Measurements from ENCODE around the gene ZNF511. TPM values are rescaled to one million over a fixed set of nuclear protein-coding genes. Genes with fewer than 3 reads are reported as not detected.

Gene ZNF511
- total RNA-seq, 3 donors from 2014 or later, result 27.4 to 33.2 (median 32.1) TPM

DNA sequence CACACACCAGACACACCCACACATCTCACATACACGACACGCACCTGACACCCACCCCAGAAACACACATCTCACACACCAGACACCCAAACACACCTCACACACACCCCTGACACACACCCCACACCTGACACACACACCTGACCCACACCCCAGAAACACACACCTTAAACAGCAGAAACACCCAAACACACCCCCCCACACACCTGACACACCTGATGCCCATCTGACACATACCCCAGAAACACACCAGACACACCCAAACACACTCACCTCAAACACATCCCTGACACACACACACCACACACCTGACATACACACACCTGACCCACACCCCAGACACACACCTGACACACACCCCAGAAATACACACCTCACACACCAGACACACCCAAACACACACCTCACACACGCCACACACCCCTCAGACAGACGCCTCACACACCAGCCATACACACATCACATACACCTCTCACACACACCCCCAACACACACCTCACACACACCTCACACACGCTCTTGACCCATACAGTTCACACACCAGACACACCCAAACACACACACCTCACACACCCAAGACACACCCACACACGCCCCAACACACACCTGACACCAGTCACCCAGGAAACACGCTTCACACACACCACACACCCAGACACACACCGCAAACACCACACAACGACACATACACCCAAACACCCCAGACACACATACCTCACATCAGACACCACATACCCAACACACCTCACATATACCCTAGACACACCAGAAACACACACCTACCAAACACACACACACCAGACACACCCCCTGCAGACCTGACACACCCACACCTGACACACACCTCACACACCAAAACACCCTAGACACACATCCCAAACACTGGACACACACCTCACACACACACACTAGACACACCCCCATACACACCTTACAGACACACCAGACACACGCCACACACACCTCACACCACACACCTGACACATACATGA is 29.7 kb downstream of the ZNF511 start:
- no peak overlapping the region for H3K4me3 ChIP-seq
- DNase-seq (ENCODE audit: low spot score in 2 of 2), result no peak
- intact Hi-C loops (cut with DNase I; ENCODE audit: low total_unique reads), result no loop called here
- no peaks in the 10 kb centered on the region for H3K9me3 ChIP-seq
- peaks cover 7 to 8% of the 10 kb centered on the region in 2 donors for H3K4me1 ChIP-seq
- no peak for TF ChIP-seq POLR2A (IDR thresholded peaks at IDR 0.05)
- TF ChIP-seq POLR2AphosphoS5 (IDR thresholded peaks at IDR 0.05), result no peak
- TF ChIP-seq CTCF (IDR thresholded peaks at IDR 0.05), result no peak
- H3K36me3 ChIP-seq, result no peaks in the 10 kb centered on the region
- H3K27me3 ChIP-seq, result peaks cover 18 to 88% of the 10 kb centered on the region in 2 donors
- H3K27ac ChIP-seq, result no peak overlapping the region

DNA sequence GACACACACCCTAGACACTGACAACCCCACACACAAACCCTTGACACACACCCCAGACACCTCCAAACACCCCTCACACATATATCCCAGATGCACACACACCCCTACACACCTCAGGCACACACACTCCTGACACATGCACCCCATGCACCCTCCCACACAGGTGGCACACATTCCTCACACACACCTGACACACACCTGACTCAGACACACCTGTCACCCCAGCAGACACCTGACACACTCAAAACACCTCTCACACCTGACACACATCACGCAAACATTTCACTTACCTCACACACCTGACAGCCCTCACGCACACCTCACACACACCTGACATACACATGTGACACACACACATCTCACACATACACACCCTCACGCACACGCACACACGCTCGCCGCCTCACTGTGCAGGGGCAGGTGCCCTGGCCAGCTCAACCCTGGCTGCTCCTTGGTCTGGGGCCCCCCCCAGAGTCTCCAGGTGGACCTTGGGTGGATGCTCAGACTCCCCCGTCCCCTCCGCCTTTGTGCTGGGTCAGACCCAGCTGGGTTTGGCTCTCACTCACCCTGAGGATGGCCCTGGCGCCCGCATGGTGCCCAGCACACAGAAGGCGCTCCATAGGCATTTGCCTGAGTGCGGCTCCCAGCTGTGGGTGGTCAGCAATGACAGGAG is 31.1 kb downstream of the ZNF511 start:
- Histone ChIP-seq H3K9me3 (no peaks in the 10 kb centered on the region), H3K4me3 (no peak overlapping the region), H3K27me3 (peaks cover 16 to 94% of the 10 kb centered on the region in 2 donors), H3K36me3 (no peaks in the 10 kb centered on the region), H3K4me1 (peaks cover 7 to 8% of the 10 kb centered on the region in 2 donors), H3K27ac (no peak overlapping the region)
- no peak for DNase-seq (ENCODE audit: low spot score in 2 of 2)
- intact Hi-C loops (cut with DNase I; ENCODE audit: low total_unique reads), result no loop called here
- TF ChIP-seq CTCF (IDR thresholded peaks at IDR 0.05), result no peak
- TF ChIP-seq POLR2A (IDR thresholded peaks at IDR 0.05), result no peak
- no peak for TF ChIP-seq POLR2AphosphoS5 (IDR thresholded peaks at IDR 0.05)

GRCh38 chr10:133341983-133342382 is 33.3 kb downstream of the ZNF511 start:
- H3K27ac ChIP-seq, result no peak overlapping the region
- no peaks in the 10 kb centered on the region for H3K4me1 ChIP-seq
- TF ChIP-seq POLR2AphosphoS5 (IDR thresholded peaks at IDR 0.05), result no peak
- TF ChIP-seq POLR2A (IDR thresholded peaks at IDR 0.05), result no peak
- no peak for TF ChIP-seq CTCF (IDR thresholded peaks at IDR 0.05)
- no peaks in the 10 kb centered on the region for H3K36me3 ChIP-seq
- no peak for DNase-seq (ENCODE audit: low spot score in 2 of 2)
- H3K9me3 ChIP-seq, result no peaks in the 10 kb centered on the region
- peaks cover under 1 to 91% of the 10 kb centered on the region in 2 donors for H3K27me3 ChIP-seq
- no peak overlapping the region for H3K4me3 ChIP-seq
- intact Hi-C loops (cut with DNase I; ENCODE audit: low total_unique reads), result no loop called here

DNA sequence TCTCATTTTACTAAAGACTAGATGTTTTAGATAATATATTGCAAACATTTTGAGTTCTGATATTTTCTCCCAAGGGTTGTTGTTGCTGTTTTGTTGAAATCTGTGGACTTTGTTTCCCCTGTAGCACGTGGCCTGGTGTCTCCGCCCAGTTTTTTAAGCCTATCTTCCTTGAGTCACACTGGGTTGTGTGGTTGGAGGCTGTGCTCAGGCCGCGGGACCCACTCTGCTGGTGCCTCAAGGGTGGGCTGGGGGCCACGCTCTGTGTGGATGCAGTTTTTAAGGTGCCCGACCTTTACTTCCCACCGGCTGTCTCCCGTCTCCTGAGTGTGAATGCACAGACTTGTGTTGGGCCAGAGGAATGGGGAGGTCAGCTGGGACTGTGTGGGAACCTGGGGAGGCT is 34.2 kb downstream of the ZNF511 start:
- intact Hi-C loops (cut with DNase I; ENCODE audit: low total_unique reads), result no loop called here
- H3K9me3 ChIP-seq, result no peaks in the 10 kb centered on the region
- no peak for DNase-seq (ENCODE audit: low spot score in 2 of 2)
- no peaks in the 10 kb centered on the region for H3K4me1 ChIP-seq
- H3K27ac ChIP-seq, result no peak overlapping the region
- no peaks in the 10 kb centered on the region for H3K36me3 ChIP-seq
- TF ChIP-seq POLR2A (IDR thresholded peaks at IDR 0.05), result no peak
- no peak for TF ChIP-seq POLR2AphosphoS5 (IDR thresholded peaks at IDR 0.05)
- no peak for TF ChIP-seq CTCF (IDR thresholded peaks at IDR 0.05)
- peaks cover 6 to 91% of the 10 kb centered on the region in 2 donors for H3K27me3 ChIP-seq
- H3K4me3 ChIP-seq, result no peak overlapping the region

- Histone ChIP-seq H3K27ac (no peak overlapping the region), H3K4me1 (no peaks in the 10 kb centered on the region), H3K4me3 (no peak overlapping the region), H3K27me3 (peaks cover 6 to 89% of the 10 kb centered on the region in 2 donors), H3K9me3 (no peaks in the 10 kb centered on the region), H3K36me3 (no peaks in the 10 kb centered on the region)
- TF ChIP-seq CTCF (IDR thresholded peaks at IDR 0.05), result no peak
- no peak for TF ChIP-seq POLR2AphosphoS5 (IDR thresholded peaks at IDR 0.05)
- intact Hi-C loops (cut with DNase I; ENCODE audit: low total_unique reads), result no loop called here
- DNase-seq (ENCODE audit: low spot score in 2 of 2), result no peak
Observed at GRCh38 chr10:133343558-133343957, 34.8 kb downstream of the ZNF511 start.
